Stimulated activated CD4-positive, alpha-beta T cell treated with anti-CD3 and anti-CD28 coated beads, Interleukin-12 subunit alpha, Interleukin-12 subunit beta, amount 100 ng/mL, for 4 hours (primary cell): Measurements from ENCODE around the gene ZNF273.
"Not testable (repeated sequence)": the region's sequence is repeated elsewhere in the genome, so short reads cannot be mapped to it uniquely, and the experiment has no call there.

Experiments
- DNase-seq: peaks from one replicate; pipeline ENCODE4 v3.0.0-alpha.2; 2020

ZNF273 gene

GRCh38 chr7:64890761-64891362 is 12.2 kb upstream of the ZNF273 start:
- no peak for DNase-seq

GRCh38 chr7:64891363-64892081 is 11.6 kb upstream of the ZNF273 start:
- not testable (repeated sequence) for DNase-seq

GRCh38 chr7:64892116-64892515 is 11.0 kb upstream of the ZNF273 start:
- no peak for DNase-seq

- no peak for DNase-seq
Measured at GRCh38 chr7:64892666-64893309, 10.3 kb upstream of the ZNF273 start.

- no peak for DNase-seq
Measured at GRCh38 chr7:64893401-64893800, 9.7 kb upstream of the ZNF273 start.

- not testable (repeated sequence) for DNase-seq
Measured at GRCh38 chr7:64902461-64902805, 640 bp upstream of the ZNF273 start.

GRCh38 chr7:64904008-64904407 is 935 bp downstream of the ZNF273 start:
- DNase-seq: no peak

- DNase-seq: no peak
Measured at GRCh38 chr7:64905133-64905532, 2.1 kb downstream of the ZNF273 start.

- DNase-seq: no peak
Measured at GRCh38 chr7:64905547-64905946, 2.5 kb downstream of the ZNF273 start.

GRCh38 chr7:64907641-64908326 is 4.7 kb downstream of the ZNF273 start:
- no peak for DNase-seq

GRCh38 chr7:64908358-64908757 is 5.3 kb downstream of the ZNF273 start:
- no peak for DNase-seq

GRCh38 chr7:64914557-64914956 is 11.5 kb downstream of the ZNF273 start:
- no peak for DNase-seq

GRCh38 chr7:64915301-64915700 is 12.2 kb downstream of the ZNF273 start:
- DNase-seq: not testable (repeated sequence)

GRCh38 chr7:64928252-64929187 is 25.4 kb downstream of the ZNF273 start:
- not testable (repeated sequence) for DNase-seq

GRCh38 chr7:64934478-64934877 is 31.4 kb downstream of the ZNF273 start:
- no peak for DNase-seq

GRCh38 chr7:64938540-64938939 is 35.5 kb downstream of the ZNF273 start:
- DNase-seq: no peak

GRCh38 chr7:64940021-64940420 is 36.9 kb downstream of the ZNF273 start:
- not testable (repeated sequence) for DNase-seq

GRCh38 chr7:64944667-64945502 is 41.8 kb downstream of the ZNF273 start:
- not testable (repeated sequence) for DNase-seq

- DNase-seq: no peak
Measured at GRCh38 chr7:64945503-64946175, 42.6 kb downstream of the ZNF273 start.

- no peak for DNase-seq
Measured at GRCh38 chr7:64946772-64947171, 43.7 kb downstream of the ZNF273 start.
